NCI-H2081 treated with DMSO at 0.1 percent for 48 hours (cell line): ENCODE results near the gene PZP.

Source experiments
- DNase-seq: peaks from one replicate; lab custom pipeline; 2025; lab: John Stamatoyannopoulos, UW

PZP gene

GRCh38 chr12:9104087-9104486 lies 104.1 kb downstream of the PZP start:
- DNase-seq: no peak

GRCh38 chr12:9103050-9103849 lies 104.9 kb downstream of the PZP start:
- no peak for DNase-seq

DNA sequence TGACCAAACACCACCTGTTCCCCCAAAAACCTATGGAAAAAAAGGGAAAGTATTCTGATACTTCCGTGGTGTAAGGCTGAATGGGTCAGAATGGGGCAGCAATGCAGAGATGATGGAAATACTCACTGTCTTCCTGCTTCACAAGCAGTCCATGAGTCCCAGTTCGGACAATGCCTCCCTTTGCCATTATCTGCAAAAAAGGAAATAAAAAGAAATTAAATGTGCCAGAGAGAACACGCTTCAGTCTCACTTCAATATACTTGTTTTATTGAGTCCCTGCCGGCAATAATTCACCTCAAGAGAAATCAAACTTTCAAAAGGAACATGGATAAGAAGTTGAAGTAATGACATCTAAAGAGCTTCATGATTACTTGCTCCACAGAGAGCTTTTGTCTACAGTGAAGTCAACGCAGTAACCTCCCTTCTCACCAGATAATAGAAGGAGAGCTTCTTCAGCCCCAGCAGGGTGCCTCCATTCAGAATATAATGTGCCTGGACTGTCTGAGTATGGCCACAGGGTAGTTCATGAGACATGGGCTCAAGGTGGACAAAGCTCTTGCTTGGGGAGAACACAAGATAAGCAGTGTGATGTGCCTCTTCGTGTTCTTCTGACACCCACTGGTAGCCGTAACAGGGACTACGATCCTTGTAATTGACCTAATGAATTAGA lies 107.0 kb downstream of the PZP start:
- no peak for DNase-seq

DNA sequence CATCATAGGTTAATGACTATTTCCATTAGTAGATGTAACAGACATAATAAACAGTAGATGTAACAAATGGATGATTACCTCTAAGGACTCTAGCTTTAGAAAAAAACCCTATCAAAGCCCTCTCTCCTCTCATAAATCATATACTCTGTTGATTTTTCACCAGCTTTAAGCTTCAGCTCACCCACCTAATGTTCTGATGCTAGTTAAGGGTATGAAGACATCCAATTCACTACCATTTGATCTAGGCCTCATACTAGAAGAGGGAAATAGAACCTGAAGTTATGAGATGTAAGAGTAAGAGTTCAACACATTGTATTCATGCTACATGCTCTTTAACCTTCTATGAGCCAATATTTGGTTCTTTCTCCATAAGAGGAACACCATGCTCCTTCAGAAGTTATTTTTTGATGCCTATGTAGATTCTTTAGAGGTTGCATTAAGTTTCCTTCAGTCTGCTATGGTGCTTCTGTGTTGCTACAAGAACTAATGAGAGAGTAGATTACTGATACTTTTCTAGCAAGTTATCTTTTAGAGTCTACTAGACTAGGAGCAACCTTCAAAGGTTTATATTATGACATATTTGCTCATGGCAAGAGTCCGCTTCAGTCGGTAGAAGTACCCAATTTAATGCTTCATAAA lies 108.5 kb downstream of the PZP start:
- no peak for DNase-seq
